Nucleus accumbens (tissue), 56 donors: ENCODE results near the gene TCEA3.

ENCODE experiments used
- DNase-seq, 56 donors: peaks; one replicate each; lab custom pipeline; 2025; lab: John Stamatoyannopoulos, UW

Gene TCEA3

DNA sequence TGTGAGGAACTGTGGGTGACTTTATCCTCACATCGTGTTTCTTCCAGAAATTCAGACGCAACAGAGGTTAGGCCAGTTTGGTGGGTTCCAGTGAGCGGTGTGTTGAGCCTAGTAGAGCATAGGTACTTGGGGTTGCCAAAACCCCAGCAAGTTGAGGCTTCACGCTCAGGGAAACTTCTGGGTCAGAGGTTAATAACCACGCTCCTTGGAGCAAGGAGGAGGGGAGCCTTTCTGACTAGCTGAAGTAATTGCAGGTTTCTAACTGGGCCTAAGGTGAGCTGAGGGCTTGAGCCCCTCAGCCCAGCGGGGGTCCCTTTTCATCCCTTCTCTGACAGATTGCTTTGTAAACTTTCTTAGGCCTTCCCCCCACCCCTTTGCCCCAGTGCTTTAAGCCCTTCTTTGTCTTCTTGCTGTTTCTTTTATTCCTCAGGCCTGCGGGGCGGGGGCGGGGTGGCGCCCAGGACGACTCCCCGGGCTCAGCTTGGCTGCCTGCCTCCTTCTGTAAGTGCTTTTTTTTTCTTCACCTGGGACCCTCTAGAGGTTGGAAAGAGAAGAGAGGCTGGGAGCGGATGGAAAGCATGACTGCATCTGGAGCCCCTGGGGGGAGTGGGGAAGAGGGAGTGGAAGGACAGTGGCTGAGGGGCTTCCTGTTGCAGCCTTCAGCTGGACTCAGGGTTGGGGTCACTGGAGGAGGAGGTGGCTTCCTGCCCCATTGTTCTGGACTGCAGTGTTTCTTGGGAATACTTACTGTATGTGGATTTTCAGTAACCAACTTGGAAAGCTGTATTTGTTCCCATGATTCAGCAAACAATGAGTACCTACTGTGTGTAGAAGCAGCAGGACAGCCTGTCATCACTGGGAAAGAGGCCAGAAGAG lies 53.6 kb downstream of the TCEA3 start:
- DNase-seq = peak in 3 of 56 donors; percentile 3 to 10 (median 7)

DNA sequence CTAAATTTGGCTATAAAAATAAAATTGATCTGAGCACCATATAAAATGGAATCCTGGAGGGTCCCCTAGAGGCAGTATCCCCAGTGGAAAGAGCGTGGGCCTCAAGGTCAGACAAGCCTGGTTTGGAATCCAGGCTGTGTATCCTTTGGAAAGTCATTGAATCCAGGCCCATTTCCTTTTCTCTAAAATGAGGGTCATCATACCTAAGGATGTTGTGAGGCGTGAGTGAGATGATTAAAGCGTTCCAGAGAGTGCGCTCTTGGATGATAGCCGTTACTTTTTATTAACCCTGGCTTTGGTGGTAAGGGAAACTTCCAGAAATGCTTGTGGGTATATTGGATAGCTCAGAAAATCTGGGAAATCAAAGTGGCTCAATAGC lies 54.2 kb downstream of the TCEA3 start:
- no peak for DNase-seq

DNA sequence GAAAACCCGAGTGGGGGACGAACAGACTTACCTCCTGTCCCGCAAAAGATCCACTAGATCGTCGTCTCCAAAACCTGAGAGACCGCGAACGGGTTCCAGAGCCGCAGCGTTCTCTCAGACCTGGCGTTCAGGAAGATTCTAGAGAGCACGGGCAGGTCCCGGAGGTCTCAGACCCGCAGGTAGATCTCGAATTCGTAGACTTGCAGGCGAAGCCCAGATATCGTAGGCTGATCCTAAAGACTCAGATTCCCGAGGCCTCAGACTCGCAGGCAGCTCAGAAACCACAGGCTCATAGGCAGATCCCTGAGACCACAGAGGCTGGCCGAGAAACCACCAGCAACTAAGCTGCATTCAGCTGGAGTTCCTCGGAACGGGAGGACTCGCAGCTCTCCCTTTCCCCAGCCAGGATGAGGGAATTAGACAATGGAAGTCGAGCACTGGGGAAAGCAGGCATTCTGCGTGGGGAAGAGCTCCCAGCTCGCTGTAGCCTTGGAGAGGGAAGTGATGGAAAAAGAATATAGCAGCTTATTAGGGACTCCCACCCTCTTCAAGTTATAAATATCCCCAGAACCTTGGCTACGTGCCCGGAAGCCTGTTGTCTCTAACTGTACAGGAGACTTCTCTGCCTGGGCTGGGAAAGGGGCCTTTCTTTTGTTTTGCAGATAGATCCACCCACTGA lies 55.1 kb downstream of the TCEA3 start, which contains the start of gene ZNF436:
Gene ZNF436 (minus strand): TSS at position 502 of the 679 bp plus-strand sequence. CDS start 1,831 bp downstream, outside the sequence.
- DNase-seq = peak in 51 of 56 donors; percentile 25 to 90 (median 62)

DNA sequence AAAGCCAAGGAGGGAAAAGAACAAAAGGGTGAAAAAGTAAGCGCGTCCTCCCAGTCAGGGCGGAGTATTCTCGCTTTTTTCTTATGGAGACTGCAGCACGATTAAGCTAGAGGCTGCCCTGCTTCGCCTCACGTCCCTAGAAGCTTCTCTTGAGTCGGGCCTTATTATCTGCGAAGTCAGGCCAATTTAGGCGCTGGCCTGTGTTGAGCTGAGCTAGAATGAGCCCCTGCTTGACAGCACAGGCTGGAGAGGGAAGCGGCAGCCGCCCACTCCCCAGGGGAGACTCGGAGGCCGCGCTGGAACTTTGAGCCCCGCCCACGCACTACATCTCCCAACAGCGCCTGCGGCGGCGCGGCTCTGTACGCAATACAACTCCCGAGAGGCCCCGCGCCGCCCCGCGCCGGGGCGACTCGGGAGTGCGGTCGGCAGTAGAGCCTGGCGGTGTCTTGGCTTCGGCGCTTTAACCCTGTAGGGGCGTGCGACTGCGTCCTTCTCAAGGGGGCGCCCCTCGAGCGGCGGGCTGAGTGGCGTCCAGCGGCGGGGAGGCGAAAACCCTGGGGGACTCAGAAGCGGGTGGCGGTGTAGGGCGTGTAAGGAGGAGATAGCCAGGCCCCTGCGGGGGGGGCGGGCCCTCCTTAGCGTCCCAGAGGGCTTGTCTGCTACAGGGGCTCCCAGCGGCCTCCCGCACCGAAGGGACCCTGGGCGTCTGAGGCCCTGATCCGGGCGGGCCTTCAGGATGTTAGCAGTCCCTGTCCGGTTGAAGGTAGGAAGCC lies 55.8 kb downstream of the TCEA3 start:
- DNase-seq = peak; percentile 42 to 93 (median 83)

DNA sequence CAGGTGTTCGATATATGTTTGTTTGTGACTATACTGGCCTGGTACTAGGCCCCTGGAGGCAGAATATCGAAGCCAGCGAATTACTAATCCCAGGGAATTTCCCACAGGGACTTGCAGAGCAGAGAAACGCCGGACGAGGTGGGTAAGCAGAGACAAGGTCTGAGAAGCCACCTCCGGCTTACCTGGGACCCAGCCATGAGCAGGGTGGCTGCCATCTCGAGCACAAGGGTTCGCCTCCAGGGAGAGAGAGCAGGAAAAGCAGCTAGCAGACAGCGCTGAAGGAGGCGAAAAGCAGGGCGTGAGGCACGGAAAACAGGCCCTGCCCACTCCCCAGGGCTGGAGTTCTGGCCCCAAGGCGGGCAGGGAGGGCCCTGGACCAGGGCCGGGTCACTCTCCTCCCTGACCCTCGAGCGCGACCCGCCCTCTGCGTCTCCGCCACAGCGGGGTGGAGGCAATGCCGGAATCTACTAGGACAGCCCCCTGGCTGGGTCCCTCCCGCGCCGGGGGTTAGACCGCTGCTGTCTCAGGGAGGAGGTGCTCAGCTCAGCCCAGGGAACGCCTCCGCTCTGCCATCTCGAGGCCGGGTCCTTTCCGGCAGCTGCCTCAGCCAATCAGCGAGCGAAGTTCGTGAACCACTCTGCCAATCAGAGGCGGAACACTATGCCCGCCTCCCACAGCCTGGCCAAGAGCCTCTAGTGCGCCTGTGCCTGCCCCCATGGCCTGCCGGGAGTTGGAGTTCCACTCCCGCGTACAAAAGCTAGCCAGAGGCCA lies 56.6 kb downstream of the TCEA3 start:
- peak; percentile 66 to 99 (median 98) for DNase-seq

DNA sequence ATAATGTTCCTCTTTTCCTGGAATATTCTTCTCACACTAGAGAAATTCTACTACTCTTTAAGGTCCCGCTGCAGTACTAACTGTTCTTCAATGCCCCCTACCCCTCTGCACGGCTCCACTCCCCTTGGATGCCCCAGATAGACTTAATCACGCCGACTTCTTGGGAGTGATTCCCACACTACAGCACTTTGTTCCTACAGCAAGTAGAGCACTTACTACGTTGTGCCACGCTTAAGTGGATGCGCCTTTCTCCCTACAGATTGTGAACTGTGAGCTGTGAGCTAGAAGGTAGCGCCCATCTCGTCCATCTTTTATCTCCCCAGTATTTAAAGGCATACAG lies 57.1 kb downstream of the TCEA3 start:
- peak in 1 of 56 donors; percentile 44 for DNase-seq

DNA sequence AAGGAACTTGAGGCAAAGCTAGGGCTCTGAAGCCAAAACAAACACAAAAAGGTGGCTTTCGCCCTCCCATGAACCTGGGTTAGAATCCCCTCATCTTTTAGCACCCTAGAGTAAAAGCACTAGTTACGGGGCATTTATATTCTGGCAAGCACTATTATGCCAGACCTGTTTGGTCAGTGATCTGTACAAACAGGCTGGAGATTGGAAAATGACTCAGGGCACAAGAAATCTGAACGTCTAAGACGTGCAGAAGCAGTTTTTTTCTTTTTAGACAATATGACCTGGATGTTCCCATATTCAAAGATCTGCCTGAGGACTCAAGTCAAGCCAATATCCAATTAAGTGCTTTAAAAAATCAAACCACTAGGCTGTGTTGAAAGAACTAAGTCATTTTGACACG lies 58.0 kb downstream of the TCEA3 start:
- DNase-seq = no peak

DNA sequence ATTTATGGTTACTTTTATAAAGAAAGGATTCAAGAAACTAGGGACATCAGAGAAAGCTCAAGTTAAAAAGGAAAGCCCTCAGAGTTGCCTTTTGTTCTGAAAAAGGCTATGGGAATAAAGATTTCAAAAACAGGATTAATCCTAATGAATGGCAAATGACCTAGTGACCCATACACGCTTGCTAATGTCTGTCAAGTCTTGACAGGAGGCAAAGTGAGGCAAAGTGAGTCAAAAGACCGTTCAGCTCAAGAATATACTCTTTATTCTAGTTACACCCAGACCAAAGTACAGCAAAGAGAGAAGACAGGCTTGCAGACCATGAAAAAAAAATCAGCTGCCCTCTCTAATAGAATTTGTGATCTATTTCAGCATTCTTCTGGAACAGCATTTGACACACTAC lies 58.4 kb downstream of the TCEA3 start:
- no peak for DNase-seq

DNA sequence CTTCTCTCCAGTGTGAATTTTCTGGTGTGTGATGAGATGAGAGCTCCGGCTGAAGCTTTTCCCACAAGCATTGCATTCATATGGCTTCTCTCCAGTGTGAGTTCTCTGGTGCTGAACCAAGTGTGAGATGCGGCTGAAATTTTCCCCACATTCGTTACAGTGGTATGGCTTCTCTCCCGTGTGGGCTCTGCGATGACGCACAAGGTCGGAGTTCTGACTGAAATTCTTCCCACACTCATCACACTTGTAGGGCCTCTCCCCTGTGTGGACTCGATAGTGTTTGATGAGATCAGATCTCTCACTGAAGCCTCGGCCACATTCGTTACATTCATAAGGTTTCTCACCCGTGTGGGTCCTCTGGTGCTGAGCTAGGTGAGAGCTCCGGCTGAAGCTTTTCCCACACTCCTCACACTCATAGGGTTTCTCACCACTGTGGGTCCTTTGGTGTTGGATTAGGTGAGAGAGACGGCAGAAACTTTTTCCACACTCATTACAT lies 62.3 kb downstream of the TCEA3 start:
- DNase-seq = no peak

DNA sequence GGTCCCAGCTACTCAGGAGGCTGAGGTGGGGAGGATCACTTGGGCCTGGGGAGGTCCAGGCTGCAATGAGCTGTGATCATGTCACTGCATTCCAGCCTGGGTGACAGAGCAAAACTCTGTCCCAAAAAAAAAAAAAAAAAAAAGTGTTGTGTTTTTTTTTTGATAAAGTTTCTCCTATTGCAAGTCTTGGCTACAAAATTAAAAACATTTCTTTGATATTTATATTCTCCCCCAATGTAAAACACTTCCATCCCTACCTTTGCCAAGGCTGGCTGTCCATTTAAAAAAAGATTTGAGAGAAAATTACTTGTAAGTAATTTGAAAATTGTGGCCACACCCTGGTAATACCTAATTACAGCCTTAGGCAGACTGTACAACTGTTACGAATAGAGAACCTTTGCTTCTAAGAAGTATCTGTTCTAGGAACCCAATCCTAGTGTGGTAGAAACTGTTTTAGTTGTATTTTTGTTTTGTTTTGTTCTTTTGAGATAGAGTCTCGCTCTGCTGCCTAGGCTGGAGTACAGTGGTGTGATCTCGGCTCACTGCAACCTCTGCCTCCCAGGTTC lies 66.2 kb downstream of the TCEA3 start:
- DNase-seq = no peak

DNA sequence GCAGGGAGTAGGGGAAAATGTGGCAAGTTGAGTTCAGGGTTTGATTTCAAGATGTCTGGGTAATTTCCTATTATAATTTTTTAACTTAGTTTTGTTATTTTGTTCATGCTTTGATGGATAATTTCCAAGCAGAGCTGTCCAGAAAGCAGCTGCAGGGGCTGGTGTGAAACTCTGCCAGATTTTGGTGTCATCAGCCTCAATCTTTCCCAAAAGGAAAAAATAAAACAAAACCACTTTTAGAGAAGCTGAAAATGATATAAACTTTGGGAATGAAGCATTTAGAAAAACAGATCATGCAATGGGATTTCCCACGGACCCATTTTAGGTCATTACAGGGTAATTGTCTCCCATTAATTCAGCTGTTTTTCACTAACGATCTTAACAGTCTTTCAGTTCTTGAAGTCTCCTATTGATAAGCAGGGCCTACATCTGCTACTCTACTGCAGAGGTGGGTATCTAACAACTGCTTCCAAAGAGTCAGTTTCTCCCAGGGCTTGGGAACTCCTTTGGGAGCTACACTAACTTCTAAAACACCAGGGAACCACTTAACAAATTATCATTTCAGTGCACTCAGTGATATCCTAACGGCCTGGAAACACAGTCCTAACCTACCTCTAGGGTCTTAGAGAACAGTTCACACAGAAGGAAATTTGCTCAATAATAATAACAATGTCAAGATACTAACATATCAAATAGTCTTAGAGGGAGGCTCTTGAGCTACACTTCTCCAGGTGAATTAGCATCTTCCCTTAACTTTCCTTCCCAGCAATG lies 67.2 kb downstream of the TCEA3 start:
- no peak for DNase-seq

DNA sequence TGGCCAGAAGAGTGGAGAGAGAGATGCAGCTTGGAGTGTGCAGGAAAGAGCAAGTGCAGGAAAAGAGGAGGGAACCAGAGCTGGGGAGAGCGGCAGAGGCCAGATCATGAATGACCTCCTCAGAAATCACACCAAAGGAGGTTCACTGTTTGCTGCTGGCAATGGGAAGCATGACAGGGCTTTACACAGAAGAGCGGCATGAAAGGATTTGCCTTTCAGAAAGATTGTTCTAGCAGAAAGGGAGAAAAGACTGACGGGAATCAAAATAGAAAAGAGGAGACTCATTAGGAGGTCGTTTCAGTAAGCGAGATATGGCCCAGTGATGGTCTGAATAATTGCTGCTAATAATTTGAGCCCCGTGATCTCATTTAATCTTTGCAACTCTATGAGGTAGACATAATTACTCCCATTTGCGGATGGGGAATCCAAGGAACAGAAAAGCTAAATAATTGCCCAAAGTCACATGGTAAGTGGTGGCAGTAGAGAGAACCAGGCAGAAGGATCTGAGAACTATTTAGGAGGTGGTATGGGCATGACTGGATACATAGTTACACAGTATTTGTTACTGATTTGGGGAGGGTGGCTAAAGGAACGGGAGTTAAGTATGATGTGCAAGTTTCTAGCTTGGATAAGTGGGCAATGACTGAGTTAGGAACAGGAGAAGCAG lies 67.9 kb downstream of the TCEA3 start:
- peak in 22 of 56 donors; percentile 11 to 44 (median 22) for DNase-seq

DNA sequence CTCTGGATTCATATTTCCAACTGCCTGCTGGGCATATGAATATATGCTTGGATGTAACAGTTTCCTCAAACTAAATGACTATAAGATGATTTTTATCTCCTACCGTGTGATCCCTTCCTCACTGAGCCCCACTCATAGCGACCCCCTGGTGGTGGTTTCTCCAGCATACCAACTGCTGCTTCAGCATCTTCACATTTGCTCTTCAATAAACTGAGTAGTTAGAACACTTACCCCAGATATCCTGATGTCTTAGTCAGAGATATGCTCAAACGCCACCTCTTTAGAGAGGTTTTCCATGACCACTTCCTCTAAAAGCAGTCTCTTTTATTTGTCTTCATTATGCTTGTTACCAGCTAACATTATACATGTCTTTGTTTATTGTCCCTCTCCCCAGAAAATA lies 70.3 kb downstream of the TCEA3 start:
- no peak for DNase-seq

DNA sequence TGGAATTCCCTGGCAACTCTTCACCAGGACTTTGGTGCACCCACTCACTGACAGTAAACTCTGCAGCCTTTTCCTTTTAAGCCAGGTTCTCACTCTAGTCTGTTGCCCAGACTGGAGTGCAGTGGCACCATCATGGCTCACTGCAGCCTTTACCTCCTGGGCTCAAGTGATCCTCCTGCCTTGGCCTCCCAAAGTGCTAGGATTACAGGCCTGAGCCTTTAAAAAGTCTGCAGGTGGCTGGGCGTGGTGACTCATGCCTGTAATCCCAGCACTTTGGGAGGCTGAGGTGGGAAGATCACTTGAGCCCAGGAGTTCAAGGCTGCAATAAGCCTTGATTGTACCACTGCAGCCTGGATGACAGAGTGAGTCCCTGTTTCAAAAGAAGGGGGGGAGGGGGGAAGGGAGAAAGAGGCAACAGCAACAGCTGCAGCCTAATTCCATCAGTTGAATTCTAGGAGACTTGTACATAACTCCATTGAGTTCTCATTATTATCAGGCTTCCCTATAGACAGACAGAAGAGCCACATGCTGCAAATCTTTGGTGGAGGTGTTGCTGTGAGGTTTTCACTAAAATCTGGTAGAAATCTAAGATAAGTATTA lies 72.4 kb downstream of the TCEA3 start:
- DNase-seq = no peak

DNA sequence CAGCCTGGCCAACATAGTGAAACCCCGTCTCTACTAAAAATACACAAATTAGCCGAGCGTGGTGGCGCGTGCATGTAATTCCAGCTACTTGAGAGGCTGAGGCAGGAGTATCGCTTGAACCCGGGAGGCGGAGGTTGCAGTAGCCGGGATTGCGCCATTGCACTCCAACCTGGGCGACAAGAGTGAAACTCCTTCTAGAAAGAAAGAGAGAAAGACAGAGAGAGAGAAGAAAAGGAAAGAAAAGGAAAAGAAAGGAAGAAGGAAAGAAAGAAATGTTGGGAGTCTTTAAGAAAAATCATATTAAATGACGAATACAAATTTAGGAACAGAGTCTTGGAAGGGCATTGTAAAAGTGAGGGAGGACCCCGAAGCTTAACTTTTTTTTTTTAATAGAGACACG lies 78.6 kb downstream of the TCEA3 start:
- DNase-seq = no peak

DNA sequence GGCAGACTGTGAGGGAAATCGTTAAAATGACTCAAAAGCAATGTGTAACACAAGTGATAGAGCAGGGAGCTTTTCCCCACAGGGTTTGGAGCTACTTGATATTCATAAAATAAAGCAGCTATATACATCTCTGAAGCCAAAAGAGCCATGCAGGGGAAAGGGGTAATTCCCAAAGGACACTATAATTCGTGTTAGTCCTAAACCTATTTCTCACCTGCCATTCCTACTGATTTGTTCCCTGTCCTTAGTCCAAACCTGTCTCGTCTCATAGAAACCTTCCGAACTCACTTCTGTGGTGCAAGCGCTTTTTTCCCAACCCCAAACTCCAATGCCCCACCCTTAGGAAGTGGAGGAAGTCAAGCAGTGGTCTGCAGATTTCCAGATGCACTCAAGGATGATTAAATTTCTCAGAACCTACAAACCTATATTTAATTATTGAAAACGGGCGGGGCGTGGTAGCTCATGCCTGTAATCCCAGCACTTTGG lies 79.5 kb downstream of the TCEA3 start:
- DNase-seq = peak in 2 of 56 donors; percentile 10 to 28

DNA sequence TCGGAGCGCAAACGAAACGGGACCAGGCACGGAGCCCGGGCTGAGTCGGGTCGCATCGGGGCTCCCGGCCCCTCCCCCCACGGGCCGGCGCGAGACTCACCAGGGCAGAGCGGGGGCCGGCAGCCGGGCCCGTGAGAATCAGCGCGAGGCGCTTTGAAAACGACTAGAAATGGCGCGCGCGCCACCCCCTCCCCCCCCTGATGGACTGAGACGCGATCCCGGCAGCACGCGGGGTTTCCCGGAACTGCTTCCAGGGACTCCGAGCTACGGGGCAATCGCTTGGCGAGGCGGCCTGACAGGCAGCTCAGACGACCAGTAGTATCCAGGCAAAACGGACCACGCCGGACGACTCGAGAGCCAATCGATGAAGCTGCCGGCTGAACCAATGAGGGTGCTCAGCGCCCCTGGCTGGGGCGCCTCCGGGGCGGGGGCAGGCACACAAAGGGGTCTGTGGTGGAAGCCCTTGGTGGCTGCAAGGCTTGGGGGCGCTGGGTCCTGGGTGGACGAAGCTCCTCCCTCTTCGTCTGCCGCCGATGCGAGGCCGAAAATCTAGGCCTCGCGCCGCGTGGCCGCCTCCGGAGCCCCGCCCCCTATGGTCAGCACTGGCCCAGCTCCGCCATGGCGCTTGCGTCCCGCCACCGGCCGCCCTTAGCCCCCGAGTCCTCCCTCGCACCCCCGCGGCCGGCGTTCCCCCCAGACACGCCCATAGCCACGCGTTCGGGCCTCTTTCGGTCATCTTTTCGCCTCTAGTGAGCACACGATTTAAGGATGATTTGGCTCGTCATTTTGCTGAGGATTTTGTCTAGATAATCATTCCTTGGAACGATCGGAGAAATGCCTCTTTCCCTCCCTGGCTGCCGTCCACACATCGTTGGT lies 80.2 kb downstream of the TCEA3 start, which contains the start of gene HNRNPR:
Gene HNRNPR (minus strand): TSS at position 174 of the 876 bp plus-strand sequence. CDS start 3,276 bp downstream, outside the sequence.
- DNase-seq = peak; percentile 94 to 100 (median 99)
